IMR-90 (cell line): ENCODE results near the gene DNAJC3. TPM values are rescaled to one million over a fixed set of nuclear protein-coding genes. Genes with fewer than 3 reads are reported as not detected.

Experiments
- ATAC-seq: fragments of 200-7000 bp; cut with Tn5 transposase; 2 replicates; pipeline ENCODE4 v1.9.1; 2020; ENCODE audit warnings: low read depth, mild to moderate bottlenecking, moderate library complexity
- BruUV-seq: library from RNA; stranded (reverse); fragments of 400-500 nt; replicated peaks from 2 replicates; lab custom pipeline; 2021; lab: Mats Ljungman, UMichigan
- CTCF ChIA-PET: fragments of 300-600 bp; formaldehyde crosslinking; extraction: SDS; loops from one replicate; lab custom pipeline; 2021; ENCODE audit warnings: antibody characterized with exemption; lab: Yijun Ruan, JAX
- POLR2A ChIA-PET: fragments of 300-600 bp; sonication (Branson Sonifier 250); formaldehyde crosslinking; loops from one replicate; lab custom pipeline; 2022; ENCODE audit warnings: antibody characterized with exemption; ENCODE audit not compliant: unreplicated experiment; lab: Charles Lee
- DNase-seq: peaks from one replicate; pipeline ENCODE4 v3.0.0; 2013
- H2AFZ ChIP-seq: replicated peaks from 2 replicates; pipeline ENCODE3; 2013; ENCODE audit warnings: low read length, mild to moderate bottlenecking; ENCODE audit not compliant: poor library complexity
- H2AK5ac ChIP-seq: 2 replicates; pipeline ENCODE4 v1.6.1; 2013; ENCODE audit warnings: low read depth, low read length, inconsistent platforms
- H2AK9ac ChIP-seq: replicated peaks from 2 replicates; pipeline ENCODE3; 2013; ENCODE audit warnings: mild to moderate bottlenecking, low read depth, low read length, moderate library complexity; ENCODE audit not compliant: poor library complexity
- H2BK120ac ChIP-seq: 2 replicates; pipeline ENCODE4 v1.6.1; 2013; ENCODE audit warnings: low read depth, low read length, inconsistent platforms
- H2BK15ac ChIP-seq: 3 replicates; pipeline ENCODE4 v1.6.1; 2013; ENCODE audit warnings: low read depth, low read length, inconsistent platforms
- H2BK20ac ChIP-seq: 2 replicates; pipeline ENCODE4 v1.6.1; 2013; ENCODE audit warnings: low read depth, mild to moderate bottlenecking, inconsistent platforms, low read length, moderate library complexity
- H2BK5ac ChIP-seq: 2 replicates; pipeline ENCODE4 v1.6.1; 2013; ENCODE audit warnings: mild to moderate bottlenecking, low read depth, low read length, inconsistent platforms; ENCODE audit not compliant: poor library complexity, severe bottlenecking
- H3K14ac ChIP-seq: replicated peaks from 2 replicates; pipeline ENCODE4 v1.6.1; 2013; ENCODE audit warnings: low read depth, low read length, inconsistent platforms
- H3K18ac ChIP-seq: 2 replicates; pipeline ENCODE4 v1.6.1; 2013; ENCODE audit warnings: low read depth, low read length, control low read depth
- H3K23ac ChIP-seq: 2 replicates; pipeline ENCODE4 v1.6.1; 2013; ENCODE audit warnings: low read depth, low read length, inconsistent platforms
- H3K27ac ChIP-seq: 2 replicates; pipeline ENCODE4 v1.5.1; 2013; ENCODE audit warnings: mild to moderate bottlenecking, control low read depth, low read length; ENCODE audit not compliant: insufficient read depth
- H3K27me3 ChIP-seq: 2 replicates; pipeline ENCODE4 v1.6.1; 2013; ENCODE audit warnings: low read length; ENCODE audit not compliant: control insufficient read depth, insufficient read depth
- H3K36me3 ChIP-seq: 2 replicates; pipeline ENCODE4 v1.6.1; 2013; ENCODE audit warnings: low read length, mixed read lengths; ENCODE audit not compliant: control insufficient read depth, insufficient read depth
- H3K4ac ChIP-seq: 2 replicates; pipeline ENCODE4 v1.6.1; 2013; ENCODE audit warnings: low read depth, low read length, inconsistent platforms
- H3K4me1 ChIP-seq: 2 replicates; pipeline ENCODE4 v1.6.1; 2013; ENCODE audit warnings: low read length, mixed read lengths; ENCODE audit not compliant: control insufficient read depth, insufficient read depth
- H3K4me2 ChIP-seq: 2 replicates; pipeline ENCODE4 v1.6.1; 2013; ENCODE audit warnings: low read depth, mild to moderate bottlenecking, control low read depth, low read length, moderate library complexity
- H3K4me3 ChIP-seq: 2 replicates; pipeline ENCODE4 v1.5.1; 2013; ENCODE audit warnings: low read depth, mild to moderate bottlenecking, control low read depth, low read length, moderate library complexity; ENCODE audit not compliant: insufficient read depth
- H3K56ac ChIP-seq: 2 replicates; pipeline ENCODE4 v1.6.1; 2013; ENCODE audit warnings: low read length, inconsistent platforms; ENCODE audit not compliant: insufficient read depth; ENCODE audit errors: extremely low read depth
- H3K79me1 ChIP-seq, 2 experiments: 2 replicates each; pipeline ENCODE4 v1.6.1; 2013; ENCODE audit warnings: low read length in 2 of 2, inconsistent platforms in 1 of 2, low read depth in 1 of 2
- H3K9ac ChIP-seq: 2 replicates; pipeline ENCODE4 v1.6.1; 2013; ENCODE audit warnings: low read depth, low read length, control low read depth
- H3K9me1 ChIP-seq: 2 replicates; pipeline ENCODE4 v1.6.1; 2013; ENCODE audit warnings: low read length, inconsistent platforms; ENCODE audit not compliant: insufficient read depth
- H3K9me3 ChIP-seq: 2 replicates; pipeline ENCODE4 v1.6.1; 2013; ENCODE audit warnings: low read length; ENCODE audit not compliant: control insufficient read depth, insufficient read depth
- H4K20me1 ChIP-seq: 2 replicates; pipeline ENCODE4 v1.6.1; 2013; ENCODE audit warnings: low read length, inconsistent platforms; ENCODE audit not compliant: insufficient read depth
- H4K5ac ChIP-seq: 2 replicates; pipeline ENCODE4 v1.6.1; 2013; ENCODE audit warnings: mild to moderate bottlenecking, low read depth, low read length, control low read depth
- H4K8ac ChIP-seq, 2 experiments: 2 replicates each; pipeline ENCODE4 v1.6.1; 2013; ENCODE audit warnings: low read depth in 2 of 2, low read length in 2 of 2, control low read depth in 1 of 2, inconsistent platforms in 1 of 2
- H4K91ac ChIP-seq: 2 replicates; pipeline ENCODE4 v1.6.1; 2013; ENCODE audit warnings: low read depth, low read length, inconsistent platforms; ENCODE audit not compliant: insufficient read depth
- BHLHE40 ChIP-seq: fragments of 150-350 bp; IDR thresholded peaks from 2 replicates; pipeline ENCODE4 v1.6.1; 2016; ENCODE audit warnings: mild to moderate bottlenecking, low read depth, low read length
- CEBPB ChIP-seq: IDR thresholded peaks from 2 replicates; pipeline ENCODE4 v1.6.1; 2012; ENCODE audit warnings: low read depth, low read length, improper control_type of control experiment
- CHD1 ChIP-seq: IDR thresholded peaks from 2 replicates; pipeline ENCODE4 v1.6.1; 2012; ENCODE audit warnings: low read depth, low read length, improper control_type of control experiment
- FOS ChIP-seq: fragments of 150-350 bp; IDR thresholded peaks from 2 replicates; pipeline ENCODE4 v1.6.1; 2016; ENCODE audit warnings: low read depth, low read length
- MAFK ChIP-seq: IDR thresholded peaks from 2 replicates; pipeline ENCODE4 v1.6.1; 2012; ENCODE audit warnings: low read depth, low read length, improper control_type of control experiment
- MAZ ChIP-seq: IDR thresholded peaks from 2 replicates; pipeline ENCODE4 v1.6.1; 2012; ENCODE audit warnings: low read depth, mild to moderate bottlenecking, low read length, improper control_type of control experiment, moderate library complexity, borderline replicate concordance
- MXI1 ChIP-seq: IDR thresholded peaks from 2 replicates; pipeline ENCODE4 v1.6.1; 2012; ENCODE audit warnings: low read depth, mild to moderate bottlenecking, low read length, moderate library complexity, borderline replicate concordance
- NFE2L2 ChIP-seq: fragments of 150-350 bp; IDR thresholded peaks from 2 replicates; pipeline ENCODE4 v1.6.1; 2016; ENCODE audit warnings: low read depth, mild to moderate bottlenecking, low read length
- POLR2A ChIP-seq: IDR thresholded peaks from 2 replicates; pipeline ENCODE4 v1.6.1; 2012; ENCODE audit warnings: mild to moderate bottlenecking, low read depth, low read length
- RAD21 ChIP-seq: IDR thresholded peaks from 2 replicates; pipeline ENCODE4 v1.6.1; 2012; ENCODE audit warnings: low read length, improper control_type of control experiment
- RCOR1 ChIP-seq: IDR thresholded peaks from 2 replicates; pipeline ENCODE4 v1.6.1; 2012; ENCODE audit warnings: mild to moderate bottlenecking, low read length, improper control_type of control experiment; ENCODE audit not compliant: insufficient replicate concordance
- RFX5 ChIP-seq: IDR thresholded peaks from 2 replicates; pipeline ENCODE4 v1.8.0; 2012; ENCODE audit warnings: low read depth, mild to moderate bottlenecking, low read length, moderate library complexity
- SMC3 ChIP-seq: fragments of 150-350 bp; IDR thresholded peaks from 2 replicates; pipeline ENCODE4 v1.6.1; 2016; ENCODE audit warnings: low read depth, mild to moderate bottlenecking, antibody characterized with exemption, low read length, moderate library complexity
- WGBS, 2 experiments: methylation state at CpG; one replicate each; pipeline versions ENCODE4 v1.1.5 to v1.1.7; 2013; ENCODE audit warnings: missing lambda C conversion rate in 2 of 2; ENCODE audit not compliant: insufficient read length in 1 of 2; ENCODE audit errors: extremely low coverage in 2 of 2; 5-methylcytosine and 5-hydroxymethylcytosine counted together
- dilution Hi-C: fragments of 300-500 bp; cut with HindIII; formaldehyde crosslinking; loops from one replicate; pipeline ENCODE4 v1.14.3; 2018; ENCODE audit warnings: low sequenced_read_pairs; ENCODE audit not compliant: unreplicated experiment
- in situ Hi-C: fragments of 300-500 bp; cut with MboI; formaldehyde crosslinking; loops from 3 replicates; pipeline ENCODE4 v1.14.3; 2019; ENCODE audit warnings: low sequenced_read_pairs, inconsistent platforms, mixed read lengths
- intact Hi-C: fragments of 100-400 bp; cut with micrococcal nuclease; formaldehyde crosslinking; loops from 2 replicates; pipeline ENCODE4 v1.10.0; 2022
- polyA plus RNA-seq, 3 experiments: library from polyadenylated mRNA; depleted of rRNA; stranded (reverse); fragments of >200 nt; gene quantifications; 2 replicates each; pipeline ENCODE4 v1.2.3, GENCODE V29; 2012; ENCODE audit warnings: low replicate concordance in 1 of 3
- total RNA-seq: library from RNA; depleted of rRNA; stranded (reverse); fragments of >200 nt; gene quantifications from 2 replicates; pipeline ENCODE4 v1.2.3, GENCODE V29; 2012
- TF ChIP-seq, protein P1 (sequence below): conservative IDR thresholded peaks from 2 replicates; pipeline ENCODE4 v1.5.1; 2012; ENCODE audit warnings: mild to moderate bottlenecking, low read depth, low read length, improper control_type of control experiment
- TF ChIP-seq, protein P2 (sequence below): fragments of 150-350 bp; IDR thresholded peaks from 2 replicates; pipeline ENCODE4 v1.6.1; 2016; ENCODE audit warnings: low read depth, mild to moderate bottlenecking, low read length, moderate library complexity, borderline replicate concordance
- TF ChIP-seq, protein P3 (sequence below): fragments of 150-350 bp; IDR thresholded peaks from 2 replicates; pipeline ENCODE4 v1.6.1; 2017; ENCODE audit warnings: mild to moderate bottlenecking, antibody characterized with exemption, low read length, low read depth

Gene DNAJC3
- total and polyA plus RNA-seq, 2 of the 4 experiments (the other 2 are of a cell fraction), result 10.7 to 28.5 TPM

DNA sequence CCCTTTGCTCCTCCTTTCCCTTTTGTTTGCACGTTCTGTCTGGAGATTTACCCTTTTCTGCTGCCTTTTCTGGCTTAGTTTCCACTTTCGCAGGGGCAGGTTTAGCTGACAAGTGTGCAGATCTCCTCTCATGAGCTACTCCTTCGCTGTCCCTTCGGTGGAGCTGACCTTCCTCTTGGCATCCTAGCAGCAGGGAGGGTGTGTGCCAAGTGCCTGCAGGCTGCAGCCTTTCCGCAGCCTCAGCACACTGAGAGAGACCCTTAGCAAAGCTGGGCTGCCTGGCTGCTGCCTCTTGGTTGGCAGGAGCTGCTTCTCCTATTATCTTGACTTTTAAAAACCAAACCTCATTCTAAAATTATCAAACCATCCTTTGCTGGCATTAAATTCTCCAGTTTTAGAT, 132.5 kb downstream of the DNAJC3 start:
- DNase-seq (no peak), ATAC-seq (no peak)
- H3K9me3 ChIP-seq, result peaks cover 2% of the 10 kb centered on the region
- no peak overlapping the region for H2BK20ac ChIP-seq
- no peaks in the 10 kb centered on the region for H3K27me3 ChIP-seq
- no peak overlapping the region for H3K27ac ChIP-seq
- no peak overlapping the region for H3K4ac ChIP-seq
- no peak overlapping the region for H2AFZ ChIP-seq
- no peak overlapping the region for H2AK5ac ChIP-seq
- H3K79me1 ChIP-seq, result no peaks in the 10 kb centered on the region
- ChIA-PET CTCF (interaction anchor here (1.0 kb wide), 1 partner anchor 10 kb away, joined by 3 read pairs; no protein-coding TSS in a partner anchor), POLR2A (no interaction called here)
- H3K9me1 ChIP-seq, result no peaks in the 10 kb centered on the region; the same call in 1 of the 2 replicates
- H3K14ac ChIP-seq, result no peak overlapping the region
- 100% methylated on average over 1 of the region's 5 CpGs; no CpG with 5 or more reads in 1 of the 2 experiments for WGBS, 2 experiments
- no peak overlapping the region for H2AK9ac ChIP-seq
- H3K36me3 ChIP-seq, result peaks cover 6% of the 10 kb centered on the region; the same call in 1 of the 2 replicates
- no peak overlapping the region for H3K9ac ChIP-seq
- H2BK5ac ChIP-seq, result no peak overlapping the region
- no peak overlapping the region for H3K23ac ChIP-seq
- intact Hi-C loops (no loop called here), in situ Hi-C loops (no loop called here), dilution Hi-C loops (no loop called here)
- no peak overlapping the region for H4K91ac ChIP-seq
- no peak overlapping the region for H3K18ac ChIP-seq
- no peaks in the 10 kb centered on the region for H3K4me1 ChIP-seq
- no peak overlapping the region for H3K4me2 ChIP-seq
- H4K5ac ChIP-seq, result no peak overlapping the region
- H4K8ac ChIP-seq, result no peak overlapping the region
- no TSS peak for BruUV-seq
- H2BK120ac ChIP-seq, result no peak overlapping the region
- TF ChIP-seq, protein P1, sequence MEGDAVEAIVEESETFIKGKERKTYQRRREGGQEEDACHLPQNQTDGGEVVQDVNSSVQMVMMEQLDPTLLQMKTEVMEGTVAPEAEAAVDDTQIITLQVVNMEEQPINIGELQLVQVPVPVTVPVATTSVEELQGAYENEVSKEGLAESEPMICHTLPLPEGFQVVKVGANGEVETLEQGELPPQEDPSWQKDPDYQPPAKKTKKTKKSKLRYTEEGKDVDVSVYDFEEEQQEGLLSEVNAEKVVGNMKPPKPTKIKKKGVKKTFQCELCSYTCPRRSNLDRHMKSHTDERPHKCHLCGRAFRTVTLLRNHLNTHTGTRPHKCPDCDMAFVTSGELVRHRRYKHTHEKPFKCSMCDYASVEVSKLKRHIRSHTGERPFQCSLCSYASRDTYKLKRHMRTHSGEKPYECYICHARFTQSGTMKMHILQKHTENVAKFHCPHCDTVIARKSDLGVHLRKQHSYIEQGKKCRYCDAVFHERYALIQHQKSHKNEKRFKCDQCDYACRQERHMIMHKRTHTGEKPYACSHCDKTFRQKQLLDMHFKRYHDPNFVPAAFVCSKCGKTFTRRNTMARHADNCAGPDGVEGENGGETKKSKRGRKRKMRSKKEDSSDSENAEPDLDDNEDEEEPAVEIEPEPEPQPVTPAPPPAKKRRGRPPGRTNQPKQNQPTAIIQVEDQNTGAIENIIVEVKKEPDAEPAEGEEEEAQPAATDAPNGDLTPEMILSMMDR, result no peak
- TF ChIP-seq MAZ, result no peak
- TF ChIP-seq RAD21, result no peak
- no peak for TF ChIP-seq CEBPB
- TF ChIP-seq FOS, result no peak
- TF ChIP-seq POLR2A, result no peak
- TF ChIP-seq, protein P2, sequence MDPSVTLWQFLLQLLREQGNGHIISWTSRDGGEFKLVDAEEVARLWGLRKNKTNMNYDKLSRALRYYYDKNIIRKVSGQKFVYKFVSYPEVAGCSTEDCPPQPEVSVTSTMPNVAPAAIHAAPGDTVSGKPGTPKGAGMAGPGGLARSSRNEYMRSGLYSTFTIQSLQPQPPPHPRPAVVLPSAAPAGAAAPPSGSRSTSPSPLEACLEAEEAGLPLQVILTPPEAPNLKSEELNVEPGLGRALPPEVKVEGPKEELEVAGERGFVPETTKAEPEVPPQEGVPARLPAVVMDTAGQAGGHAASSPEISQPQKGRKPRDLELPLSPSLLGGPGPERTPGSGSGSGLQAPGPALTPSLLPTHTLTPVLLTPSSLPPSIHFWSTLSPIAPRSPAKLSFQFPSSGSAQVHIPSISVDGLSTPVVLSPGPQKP, result no peak
- no peak for TF ChIP-seq RCOR1
- TF ChIP-seq CHD1, result no peak
- TF ChIP-seq SMC3, result no peak
- no peak for TF ChIP-seq MXI1
- TF ChIP-seq, protein P3, sequence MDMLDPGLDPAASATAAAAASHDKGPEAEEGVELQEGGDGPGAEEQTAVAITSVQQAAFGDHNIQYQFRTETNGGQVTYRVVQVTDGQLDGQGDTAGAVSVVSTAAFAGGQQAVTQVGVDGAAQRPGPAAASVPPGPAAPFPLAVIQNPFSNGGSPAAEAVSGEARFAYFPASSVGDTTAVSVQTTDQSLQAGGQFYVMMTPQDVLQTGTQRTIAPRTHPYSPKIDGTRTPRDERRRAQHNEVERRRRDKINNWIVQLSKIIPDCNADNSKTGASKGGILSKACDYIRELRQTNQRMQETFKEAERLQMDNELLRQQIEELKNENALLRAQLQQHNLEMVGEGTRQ, result no peak
- no peak for TF ChIP-seq MAFK
- TF ChIP-seq RFX5, result no peak
- TF ChIP-seq NFE2L2, result no peak
- TF ChIP-seq BHLHE40, result no peak
- no peaks in the 10 kb centered on the region for H4K20me1 ChIP-seq
- no peak overlapping the region for H2BK15ac ChIP-seq
- H3K4me3 ChIP-seq, result no peak overlapping the region
- no peak overlapping the region for H3K56ac ChIP-seq
